Heart right ventricle (tissue), 16 donors: ENCODE data around the gene PIP4K2A. TPM values are rescaled to one million over a fixed set of nuclear protein-coding genes. Genes with fewer than 3 reads are reported as not detected.

ENCODE experiments used
- ATAC-seq, 8 donors: fragments of 200-7000 bp; cut with Tn5 transposase; one replicate each; pipeline ENCODE4 v1.9.1; 2020; ENCODE audit warnings: mild to moderate bottlenecking in 8 of 8, moderate library complexity in 8 of 8, moderate number of reproducible peaks in 1 of 8
- DNase-seq, 2 donors: peaks; one replicate each; pipeline ENCODE4 v3.0.0-alpha.2; 2020
- H3K27ac ChIP-seq, 10 donors: fragments of 200-600 bp; sonication (generic) in 2 of 10; one replicate each; pipeline versions ENCODE4 v1.5.0 to v1.8.0; 2020 to 2022; ENCODE audit warnings: mild to moderate bottlenecking in 3 of 10
- H3K27me3 ChIP-seq, 7 donors: fragments of 200-600 bp; one replicate each; pipeline ENCODE4 v1.8.0; 2021 to 2022; ENCODE audit warnings: mild to moderate bottlenecking in 2 of 7
- H3K36me3 ChIP-seq, 9 donors: fragments of 200-600 bp; sonication (generic) in 1 of 9; one replicate each; pipeline versions ENCODE4 v1.5.0 to v1.8.0; 2020 to 2022; ENCODE audit warnings: mild to moderate bottlenecking in 2 of 9
- H3K4me1 ChIP-seq, 9 donors: fragments of 200-600 bp; sonication (generic) in 1 of 9; one replicate each; pipeline versions ENCODE4 v1.5.0 to v1.8.0; 2020 to 2022; ENCODE audit warnings: mild to moderate bottlenecking in 4 of 9
- H3K4me3 ChIP-seq, 10 donors: fragments of 200-600 bp; sonication (generic) in 2 of 10; one replicate each; pipeline versions ENCODE4 v1.5.0 to v1.8.0; 2020 to 2022; ENCODE audit warnings: mild to moderate bottlenecking in 7 of 10, moderate library complexity in 2 of 10
- H3K9me3 ChIP-seq, 11 donors: fragments of 200-600 bp in 10 of 11; sonication (generic) in 2 of 11; one replicate each; pipeline versions ENCODE4 v1.5.0 to v1.8.0; 2013 to 2022; ENCODE audit warnings: mild to moderate bottlenecking in 2 of 11, control low read depth in 1 of 11, moderate library complexity in 1 of 11
- WGBS, 2 donors: extraction: QIAGEN DNeasy Blood & Tissue Kit; methylation state at CpG; one replicate each; pipeline ENCODE4 v1.1.7; 2013; ENCODE audit warnings: inconsistent platforms in 1 of 2; 5-methylcytosine and 5-hydroxymethylcytosine counted together
- intact Hi-C, 10 donors: fragments of 100-400 bp; cut with DNase I; formaldehyde crosslinking; loops; one replicate each; pipeline versions ENCODE4 v1.11.1 to v1.14.2; 2022
- polyA plus RNA-seq, 2 donors: library from polyadenylated mRNA; stranded (reverse); fragments of 200-250 nt; gene quantifications; one replicate each; pipeline ENCODE4 v1.2.3, GENCODE V29; 2013
- total RNA-seq, 10 donors: library from RNA; stranded (reverse); fragmentation: NEBNext Ultra II Directional in 3 of 10; extraction: Animal tissue kit (Norgen Biotek cat#: 25700) in 3 of 10; gene quantifications; one replicate each; pipeline versions ENCODE4 v1.2.1 to v1.2.4, GENCODE V29; 2021 to 2023
- TF ChIP-seq, protein P1 (sequence below), 9 donors: fragments of 200-600 bp; sonication (generic) in 2 of 9; IDR thresholded peaks; one replicate each; pipeline versions ENCODE4 v1.5.0 to v1.8.0; 2021 to 2022; ENCODE audit warnings: antibody characterized with exemption in 9 of 9, mild to moderate bottlenecking in 5 of 9, moderate library complexity in 1 of 9
- donor health status: Arrhythmogenic right ventricular cardiomyopathy.
- donor health status: ischemic (EF 13 %, LVEDD 7.1; RV severe dilation, severe dysfunction).
- donor health status: healthy with polysubstance abuse.
- donor health status: DM: no; HTN: yes; CAD: no.
- donor health status: DM: no; HTN: no; CAD: no.
- donor health status: ischemic (EF 25% LVEDD 6.9; RV normal size, moderate dysfunction).
- donor health status: ischemic (EF 25% LVEDD 5.7; RV mildly dilated, moderate dysfunction).
- donor health status: healthy.
- donor health status: DM: yes; HTN: yes; CAD: no.
- donor health status: Ischemic cardiomyopathy.
- donor health status: ischemic (EF 35%, LVEDD 5.7; RV mildly dilated, moderate dysfunction).
- donor health status: nonischemic (EF 11% LVEDD 7.7; RV severe dilation, severe dysfunction).
- donor health status: DM: yes; HTN: yes; CAD: no.
- donor health status: PGD.
- donor health status: ischemic (EF 29% LVEDD 5.4; RV normal size, mild dysfunction).
- donor health status: nonischemic (EF 23%, LVEDD 6.1; RV moderate dilation, normal function).

Gene PIP4K2A
- total and polyA plus RNA-seq, 12 donors = 6.0 to 29.1 (median 13.3) TPM

DNA sequence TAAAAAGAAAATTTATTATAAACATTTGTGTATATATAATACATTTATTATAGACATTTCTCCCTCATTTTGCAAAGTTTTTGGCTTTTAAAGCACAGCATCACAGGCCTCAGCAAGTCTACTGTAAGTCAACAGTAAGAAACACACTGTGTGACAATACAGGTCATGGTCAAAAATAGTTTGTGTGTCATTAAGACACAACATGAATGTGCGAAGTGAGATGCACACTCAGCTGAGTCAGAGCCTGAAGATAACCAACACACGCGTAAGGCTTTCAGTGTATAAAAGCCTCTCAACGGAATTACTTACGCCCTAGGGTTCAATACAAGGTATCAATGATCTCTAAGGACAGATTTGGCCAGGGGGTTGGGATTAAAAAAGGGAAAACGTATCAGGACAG lies 157.6 kb downstream of the PIP4K2A start:
- ATAC-seq (no peak), DNase-seq (no peak)
- H3K9me3 ChIP-seq = no peaks in the 10 kb centered on the region
- no peaks in the 10 kb centered on the region for H3K27me3 ChIP-seq
- H3K4me3 ChIP-seq = no peak overlapping the region
- 86 to 90% methylated on average over 6 of the region's 6 CpGs for WGBS, 2 donors
- TF ChIP-seq, protein P1, sequence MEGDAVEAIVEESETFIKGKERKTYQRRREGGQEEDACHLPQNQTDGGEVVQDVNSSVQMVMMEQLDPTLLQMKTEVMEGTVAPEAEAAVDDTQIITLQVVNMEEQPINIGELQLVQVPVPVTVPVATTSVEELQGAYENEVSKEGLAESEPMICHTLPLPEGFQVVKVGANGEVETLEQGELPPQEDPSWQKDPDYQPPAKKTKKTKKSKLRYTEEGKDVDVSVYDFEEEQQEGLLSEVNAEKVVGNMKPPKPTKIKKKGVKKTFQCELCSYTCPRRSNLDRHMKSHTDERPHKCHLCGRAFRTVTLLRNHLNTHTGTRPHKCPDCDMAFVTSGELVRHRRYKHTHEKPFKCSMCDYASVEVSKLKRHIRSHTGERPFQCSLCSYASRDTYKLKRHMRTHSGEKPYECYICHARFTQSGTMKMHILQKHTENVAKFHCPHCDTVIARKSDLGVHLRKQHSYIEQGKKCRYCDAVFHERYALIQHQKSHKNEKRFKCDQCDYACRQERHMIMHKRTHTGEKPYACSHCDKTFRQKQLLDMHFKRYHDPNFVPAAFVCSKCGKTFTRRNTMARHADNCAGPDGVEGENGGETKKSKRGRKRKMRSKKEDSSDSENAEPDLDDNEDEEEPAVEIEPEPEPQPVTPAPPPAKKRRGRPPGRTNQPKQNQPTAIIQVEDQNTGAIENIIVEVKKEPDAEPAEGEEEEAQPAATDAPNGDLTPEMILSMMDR (IDR thresholded peaks at IDR 0.05) = no peak
- intact Hi-C loops = loop anchor here in 1 of 10 donors (10.0 kb wide), 1 partner anchor 112 kb away; no protein-coding TSS in a partner anchor
- peaks cover 0 to 19% (median 5%) of the 10 kb centered on the region in 9 donors for H3K4me1 ChIP-seq
- no peak overlapping the region for H3K27ac ChIP-seq
- peaks cover 0 to 52% (median 0%) of the 10 kb centered on the region in 9 donors for H3K36me3 ChIP-seq

DNA sequence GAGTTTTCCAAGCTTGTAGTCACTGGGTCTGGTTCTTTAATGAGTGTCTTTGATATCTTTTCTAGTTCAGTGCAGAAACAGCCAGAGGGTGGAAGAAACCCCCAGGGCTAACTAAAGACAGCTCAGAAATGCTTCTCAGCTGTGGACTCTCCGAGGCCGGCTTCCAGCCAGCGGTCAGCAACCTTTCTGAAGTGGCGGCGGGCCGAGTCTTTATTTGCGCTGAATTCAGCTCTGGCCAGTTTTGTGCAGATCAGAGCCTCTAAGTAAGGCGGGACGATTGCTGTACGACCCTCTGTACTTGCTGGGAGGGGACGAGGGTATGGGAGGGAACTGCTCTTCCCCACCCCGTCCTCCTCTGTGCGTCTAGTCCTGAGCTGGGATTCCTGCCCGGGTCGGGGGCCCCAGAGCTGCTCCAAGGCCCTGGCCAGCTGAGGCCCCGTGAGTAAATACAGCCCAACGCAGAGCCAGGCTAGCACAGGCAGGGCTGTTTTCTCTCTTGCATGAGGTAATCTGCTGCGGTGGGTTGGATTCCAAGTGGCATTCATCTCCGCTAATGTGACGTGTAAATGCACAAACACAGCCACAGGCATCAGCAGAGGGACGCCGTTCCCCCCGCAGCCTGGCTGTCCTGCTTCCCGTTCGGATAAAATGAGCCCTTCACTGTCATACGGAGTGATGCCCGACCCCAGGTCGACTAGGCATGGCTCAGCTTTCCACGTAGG lies 159.8 kb downstream of the PIP4K2A start:
- intact Hi-C loops = loop anchor here in 1 of 10 donors (10.0 kb wide), 1 partner anchor 110 kb away; no protein-coding TSS in a partner anchor
- WGBS, 2 donors = 40 to 54% methylated on average over 29 of the region's 29 CpGs
- ATAC-seq = peak; percentile 87 to 95 (median 89)

DNA sequence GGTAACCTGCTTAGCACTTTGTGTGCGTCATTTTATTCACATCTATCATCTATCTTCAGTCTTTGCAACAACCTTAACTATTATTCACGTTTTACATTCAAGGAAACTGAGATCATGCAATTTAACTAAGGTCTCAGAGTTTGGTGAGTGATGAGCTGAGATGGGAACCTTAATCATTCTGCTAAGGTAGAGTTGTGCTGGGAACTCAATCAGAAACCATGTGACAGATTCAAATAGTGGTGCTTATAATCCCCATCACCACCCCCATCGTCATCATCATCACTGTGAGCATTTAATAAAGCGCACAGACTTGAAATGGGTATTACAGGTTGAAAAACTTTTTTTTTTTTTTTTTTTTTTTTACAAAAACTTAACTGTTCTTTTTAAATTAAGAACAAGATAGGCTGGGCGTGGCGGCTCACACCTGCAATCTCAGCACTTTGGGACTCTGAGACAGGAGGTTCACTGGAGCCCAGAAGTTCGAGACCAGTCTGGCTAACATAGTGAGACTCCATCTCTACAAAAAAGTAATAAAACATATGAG lies 160.9 kb downstream of the PIP4K2A start:
- Histone ChIP-seq H3K27ac (peak overlapping the region in 1 of 10 donors; percentile 49), H3K36me3 (peaks cover 0 to 60% (median 0%) of the 10 kb centered on the region in 9 donors), H3K4me3 (peak overlapping the region in 1 of 10 donors; percentile 33), H3K4me1 (peaks cover 0 to 19% (median 5%) of the 10 kb centered on the region in 9 donors), H3K9me3 (no peaks in the 10 kb centered on the region), H3K27me3 (no peaks in the 10 kb centered on the region)
- no peak for DNase-seq
- intact Hi-C loops = loop anchor here in 1 of 10 donors (10.0 kb wide), 1 partner anchor 109 kb away; no protein-coding TSS in a partner anchor
- WGBS, 2 donors = 91 to 95% methylated on average over 7 of the region's 7 CpGs
- TF ChIP-seq, protein P1 (IDR thresholded peaks at IDR 0.05) = no peak
- no peak for ATAC-seq

More for the DNA sequence above, 159.8 kb downstream of the PIP4K2A start:
- Histone ChIP-seq H3K27me3 (no peaks in the 10 kb centered on the region), H3K4me3 (peak overlapping the region in 5 of 10 donors; percentile 29 to 41 (median 33)), H3K36me3 (peaks cover 0 to 57% (median 0%) of the 10 kb centered on the region in 9 donors), H3K4me1 (peaks cover 0 to 19% (median 5%) of the 10 kb centered on the region in 9 donors), H3K9me3 (no peaks in the 10 kb centered on the region), H3K27ac (peak overlapping the region in 9 of 10 donors; percentile 26 to 64 (median 50))
- TF ChIP-seq, protein P1 (IDR thresholded peaks at IDR 0.05) = no peak
- peak; percentile 61 to 65 for DNase-seq

DNA sequence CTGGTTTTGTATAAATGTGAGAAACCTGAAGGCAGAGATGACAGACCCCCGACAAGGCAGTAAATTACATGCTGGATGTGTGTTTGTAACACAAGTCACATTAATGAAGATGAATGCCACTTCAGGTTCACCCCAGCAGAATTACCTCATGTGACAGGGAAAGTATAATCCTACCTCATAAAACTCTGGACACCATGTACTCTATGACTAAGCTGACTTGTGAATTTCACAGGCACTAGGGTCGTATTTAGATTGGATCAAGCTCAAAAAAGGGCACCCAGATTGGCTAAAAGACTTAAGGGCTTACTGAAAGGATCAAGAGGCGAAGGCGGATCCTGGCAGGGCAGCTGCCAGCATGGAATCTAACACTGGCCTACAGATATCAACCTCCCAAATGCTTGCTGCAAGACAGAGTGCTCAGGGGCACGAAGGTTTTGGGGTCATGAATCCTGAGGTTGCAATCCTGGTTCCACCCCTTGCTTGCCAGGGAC lies 161.4 kb downstream of the PIP4K2A start:
- 60 to 68% methylated on average over 5 of the region's 5 CpGs for WGBS, 2 donors
- TF ChIP-seq, protein P1 (IDR thresholded peaks at IDR 0.05) = no peak
- Histone ChIP-seq H3K27me3 (no peaks in the 10 kb centered on the region), H3K9me3 (no peaks in the 10 kb centered on the region), H3K4me1 (peaks cover 0 to 19% (median 5%) of the 10 kb centered on the region in 9 donors), H3K4me3 (no peak overlapping the region), H3K27ac (no peak overlapping the region), H3K36me3 (peaks cover 0 to 60% (median 0%) of the 10 kb centered on the region in 9 donors)
- DNase-seq = no peak
- ATAC-seq = peak in 3 of 8 donors; percentile 12 to 61 (median 53)
- intact Hi-C loops = loop anchor here in 1 of 10 donors (10.0 kb wide), 1 partner anchor 108 kb away; no protein-coding TSS in a partner anchor
